Trophoblast cell (in vitro differentiated cells and primary cell): ENCODE data around the gene TAF4B.
A peak's percentile ranks its signal among the peaks of the same experiment; 100 is the strongest.
"Not testable (repeated sequence)": the region's sequence is repeated elsewhere in the genome, so short reads cannot be mapped to it uniquely, and the experiment has no call there.

ENCODE experiments used
- DNase-seq, 2 donors: peaks; one replicate each; pipeline ENCODE4 v3.0.0-alpha.2; 2016
- H2AFZ ChIP-seq: 2 replicates; pipeline ENCODE4 v1.6.1; 2013; ENCODE audit warnings: low read length, moderate library complexity, mild to moderate bottlenecking; ENCODE audit not compliant: insufficient read depth, poor library complexity
- H2AK5ac ChIP-seq: 2 replicates; pipeline ENCODE4 v1.6.1; 2013; ENCODE audit warnings: mild to moderate bottlenecking, low read length
- H2BK120ac ChIP-seq: 2 replicates; pipeline ENCODE4 v1.6.1; 2013; ENCODE audit warnings: low read length, mild to moderate bottlenecking, moderate library complexity; ENCODE audit not compliant: insufficient read depth, poor library complexity
- H2BK12ac ChIP-seq: 2 replicates; pipeline ENCODE4 v1.6.1; 2013; ENCODE audit warnings: mild to moderate bottlenecking, low read length, moderate library complexity
- H2BK5ac ChIP-seq: 2 replicates; pipeline ENCODE4 v1.6.1; 2013; ENCODE audit warnings: low read length, low read depth, moderate library complexity, mild to moderate bottlenecking; ENCODE audit not compliant: poor library complexity
- H3K14ac ChIP-seq: 2 replicates; pipeline ENCODE4 v1.6.1; 2013; ENCODE audit warnings: mild to moderate bottlenecking, low read length
- H3K18ac ChIP-seq: 2 replicates; pipeline ENCODE4 v1.6.1; 2013; ENCODE audit warnings: mild to moderate bottlenecking, low read length
- H3K23ac ChIP-seq: 2 replicates; pipeline ENCODE4 v1.6.1; 2013; ENCODE audit warnings: low read length
- H3K27ac ChIP-seq: 2 replicates; pipeline ENCODE4 v1.5.1; 2013; ENCODE audit warnings: low read depth, mild to moderate bottlenecking, inconsistent platforms, low read length, moderate library complexity
- H3K27me3 ChIP-seq: 2 replicates; pipeline ENCODE4 v1.6.1; 2013; ENCODE audit warnings: inconsistent platforms, mild to moderate bottlenecking, low read length, moderate library complexity; ENCODE audit not compliant: insufficient read depth
- H3K36me3 ChIP-seq, 2 experiments: 1 replicate in 1 of 2; 2 replicates in 1 of 2; pipeline ENCODE4 v1.6.1; 2013; ENCODE audit warnings: low read length in 2 of 2, mild to moderate bottlenecking in 2 of 2, moderate library complexity in 1 of 2; ENCODE audit not compliant: insufficient read depth in 2 of 2, control insufficient read depth in 1 of 2
- H3K4ac ChIP-seq: 2 replicates; pipeline ENCODE4 v1.6.1; 2013; ENCODE audit warnings: low read depth, mild to moderate bottlenecking, low read length, moderate library complexity
- H3K4me1 ChIP-seq, 2 experiments: 1 replicate in 1 of 2; 2 replicates in 1 of 2; pipeline ENCODE4 v1.6.1; 2013; ENCODE audit warnings: low read length in 2 of 2, mild to moderate bottlenecking in 2 of 2, moderate library complexity in 1 of 2; ENCODE audit not compliant: insufficient read depth in 2 of 2, control insufficient read depth in 1 of 2
- H3K4me2 ChIP-seq: 2 replicates; pipeline ENCODE4 v1.6.1; 2013; ENCODE audit warnings: inconsistent platforms, mild to moderate bottlenecking, low read length, moderate library complexity
- H3K4me3 ChIP-seq: 2 replicates; pipeline ENCODE4 v1.5.1; 2013; ENCODE audit warnings: mild to moderate bottlenecking, low read depth, low read length, inconsistent platforms
- H3K79me1 ChIP-seq: one replicate; pipeline ENCODE4 v1.6.1; 2013; ENCODE audit warnings: low read length
- H3K79me2 ChIP-seq: 2 replicates; pipeline ENCODE4 v1.6.1; 2013; ENCODE audit warnings: low read length, mild to moderate bottlenecking; ENCODE audit not compliant: control insufficient read depth, insufficient read depth, poor library complexity
- H3K9ac ChIP-seq: 2 replicates; pipeline ENCODE4 v1.6.1; 2013; ENCODE audit warnings: mild to moderate bottlenecking, low read length
- H3K9me3 ChIP-seq: 2 replicates; pipeline ENCODE4 v1.6.1; 2013; ENCODE audit warnings: low read depth, mild to moderate bottlenecking, control low read depth, inconsistent platforms, low read length; ENCODE audit not compliant: insufficient read depth
- H4K12ac ChIP-seq: 2 replicates; pipeline ENCODE4 v1.6.1; 2013; ENCODE audit warnings: low read depth, mild to moderate bottlenecking, low read length, moderate library complexity
- H4K8ac ChIP-seq: 2 replicates; pipeline ENCODE4 v1.6.1; 2013; ENCODE audit warnings: low read depth, mild to moderate bottlenecking, low read length, moderate library complexity
- H4K91ac ChIP-seq: one replicate; pipeline ENCODE4 v1.6.1; 2013; ENCODE audit warnings: low read depth, mild to moderate bottlenecking, low read length, moderate library complexity
- WGBS: extraction: QIAGEN DNeasy Blood & Tissue Kit; methylation state at CpG from one replicate; pipeline ENCODE4 v1.1.7; 2013; ENCODE audit warnings: missing lambda C conversion rate; ENCODE audit not compliant: insufficient read length, insufficient coverage; ENCODE audit errors: extremely low coverage; 5-methylcytosine and 5-hydroxymethylcytosine counted together

Gene TAF4B

GRCh38 chr18:26298107-26298506 is 71.9 kb downstream of the TAF4B start:
- no peak overlapping the region for H3K4me2 ChIP-seq
- H2AFZ ChIP-seq = no peak overlapping the region
- no peaks in the 10 kb centered on the region for H3K36me3 ChIP-seq
- H3K14ac ChIP-seq = no peak overlapping the region
- no peak overlapping the region for H4K12ac ChIP-seq
- H2AK5ac ChIP-seq = no peak overlapping the region
- WGBS = no CpG with 5 or more reads among the region's 8 CpGs
- H3K79me1 ChIP-seq = no peaks in the 10 kb centered on the region
- H2BK5ac ChIP-seq = no peak overlapping the region
- no peak overlapping the region for H3K4ac ChIP-seq
- no peak overlapping the region for H3K9ac ChIP-seq
- no peak overlapping the region for H4K8ac ChIP-seq
- H3K27ac ChIP-seq = no peak overlapping the region
- no peak overlapping the region for H3K18ac ChIP-seq
- H2BK120ac ChIP-seq = no peak overlapping the region
- no peak overlapping the region for H3K4me3 ChIP-seq
- H3K9me3 ChIP-seq = no peaks in the 10 kb centered on the region
- H4K91ac ChIP-seq = no peak overlapping the region
- no peak overlapping the region for H3K23ac ChIP-seq
- H3K4me1 ChIP-seq = no peaks in the 10 kb centered on the region
- H3K27me3 ChIP-seq = no peaks in the 10 kb centered on the region
- no peak for DNase-seq
- no peak overlapping the region for H2BK12ac ChIP-seq
- no peaks in the 10 kb centered on the region for H3K79me2 ChIP-seq

- no peaks in the 10 kb centered on the region for H3K79me2 ChIP-seq
- H4K8ac ChIP-seq = no peak overlapping the region
- no peak overlapping the region for H3K18ac ChIP-seq
- no peak overlapping the region for H4K12ac ChIP-seq
- H3K27ac ChIP-seq = no peak overlapping the region
- no peak overlapping the region for H3K4me2 ChIP-seq
- no peak overlapping the region for H3K4me3 ChIP-seq
- H2BK12ac ChIP-seq = no peak overlapping the region
- no peak overlapping the region for H2AFZ ChIP-seq
- H3K14ac ChIP-seq = no peak overlapping the region
- DNase-seq = no peak
- no peak overlapping the region for H3K4ac ChIP-seq
- H3K27me3 ChIP-seq = no peaks in the 10 kb centered on the region
- no peaks in the 10 kb centered on the region for H3K4me1 ChIP-seq
- H3K36me3 ChIP-seq = no peaks in the 10 kb centered on the region
- no peak overlapping the region for H3K23ac ChIP-seq
- H3K9me3 ChIP-seq = no peaks in the 10 kb centered on the region
- no peak overlapping the region for H2BK120ac ChIP-seq
- no peak overlapping the region for H3K9ac ChIP-seq
- no peak overlapping the region for H4K91ac ChIP-seq
- H2AK5ac ChIP-seq = no peak overlapping the region
- no peaks in the 10 kb centered on the region for H3K79me1 ChIP-seq
- no CpG with 5 or more reads among the region's 3 CpGs for WGBS
- no peak overlapping the region for H2BK5ac ChIP-seq
Observed at GRCh38 chr18:26301681-26302080, 75.4 kb downstream of the TAF4B start.

- H3K4me1 ChIP-seq, H4K91ac ChIP-seq, H2BK12ac ChIP-seq, H3K18ac ChIP-seq, H3K4me3 ChIP-seq, H3K27me3 ChIP-seq, H4K8ac ChIP-seq, H3K23ac ChIP-seq, H3K79me2 ChIP-seq, H3K9me3 ChIP-seq, DNase-seq, H3K79me1 ChIP-seq, H2BK120ac ChIP-seq, H2AFZ ChIP-seq, H2BK5ac ChIP-seq, H3K4me2 ChIP-seq, H4K12ac ChIP-seq, H3K14ac ChIP-seq, H3K9ac ChIP-seq, H2AK5ac ChIP-seq, H3K27ac ChIP-seq, H3K4ac ChIP-seq, H3K36me3 ChIP-seq: not testable (repeated sequence)
- WGBS = 100% methylated on average over 2 of the region's 2 CpGs
Observed at GRCh38 chr18:26303222-26303621, 77.0 kb downstream of the TAF4B start.

- H3K18ac ChIP-seq = no peak overlapping the region
- no peak overlapping the region for H3K27ac ChIP-seq
- H3K79me2 ChIP-seq = no peaks in the 10 kb centered on the region
- H2BK12ac ChIP-seq = no peak overlapping the region
- H3K36me3 ChIP-seq = no peaks in the 10 kb centered on the region
- no peak overlapping the region for H2BK5ac ChIP-seq
- H4K12ac ChIP-seq = no peak overlapping the region
- H3K27me3 ChIP-seq = no peaks in the 10 kb centered on the region
- no peak overlapping the region for H3K4ac ChIP-seq
- no peak overlapping the region for H2BK120ac ChIP-seq
- no peaks in the 10 kb centered on the region for H3K79me1 ChIP-seq
- no peak overlapping the region for H3K9ac ChIP-seq
- H4K8ac ChIP-seq = no peak overlapping the region
- H2AK5ac ChIP-seq = no peak overlapping the region
- DNase-seq = peak; percentile 5 to 54
- no peak overlapping the region for H3K4me2 ChIP-seq
- H3K4me3 ChIP-seq = no peak overlapping the region
- WGBS = no CpG with 5 or more reads among the region's 1 CpG
- H3K4me1 ChIP-seq = no peaks in the 10 kb centered on the region
- H3K14ac ChIP-seq = no peak overlapping the region
- no peaks in the 10 kb centered on the region for H3K9me3 ChIP-seq
- no peak overlapping the region for H2AFZ ChIP-seq
- no peak overlapping the region for H3K23ac ChIP-seq
- H4K91ac ChIP-seq = no peak overlapping the region
Observed at GRCh38 chr18:26304511-26304910, 78.3 kb downstream of the TAF4B start.
